Neural cell (in vitro differentiated cells): Measurements from ENCODE around the gene MAG. TPM values are rescaled to one million over a fixed set of nuclear protein-coding genes. Genes with fewer than 3 reads are reported as not detected.

Source experiments
- H2AFZ ChIP-seq: fragments of 200-600, 300-800 bp; sonication (generic), shearing (Covaris generic); 2 replicates; pipeline ENCODE4 v1.6.0; 2014; ENCODE audit warnings: low read depth, mild to moderate bottlenecking, antibody characterized with exemption, low read length, moderate library complexity
- H3F3A ChIP-seq: fragments of 200-600 bp; shearing (Covaris generic); 2 replicates; pipeline ENCODE4 v1.6.1; 2016; ENCODE audit warnings: mild to moderate bottlenecking, moderate library complexity, mixed read lengths, antibody characterized with exemption, low read length; ENCODE audit not compliant: insufficient read depth, poor library complexity, severe bottlenecking
- H3K27ac ChIP-seq: fragments of 200-600, 300-800 bp; sonication (generic), shearing (Covaris generic); 2 replicates; pipeline ENCODE4 v1.5.1; 2014; ENCODE audit warnings: mild to moderate bottlenecking, low read length, moderate library complexity
- H3K27me3 ChIP-seq: fragments of 300-800, 200-600 bp; sonication (generic), shearing (Covaris generic); 2 replicates; pipeline ENCODE4 v1.6.0; 2014; ENCODE audit warnings: mild to moderate bottlenecking, low read depth, low read length, moderate library complexity; ENCODE audit not compliant: insufficient read depth
- H3K36me3 ChIP-seq: fragments of 300-800, 200-600 bp; sonication (generic), shearing (Covaris generic); 2 replicates; pipeline ENCODE4 v1.5.1; 2014; ENCODE audit warnings: mild to moderate bottlenecking, antibody characterized with exemption, low read length, moderate library complexity; ENCODE audit not compliant: insufficient read depth
- H3K4me2 ChIP-seq: fragments of 300-800, 200-600 bp; sonication (generic), shearing (Covaris generic); 2 replicates; pipeline ENCODE4 v1.6.0; 2014; ENCODE audit warnings: mild to moderate bottlenecking, low read length
- H3K4me3 ChIP-seq: fragments of 300-800, 200-600 bp; sonication (generic), shearing (Covaris generic); 2 replicates; pipeline ENCODE4 v1.5.1; 2014; ENCODE audit warnings: mild to moderate bottlenecking, low read length, moderate library complexity
- H3K79me2 ChIP-seq: fragments of 200-600 bp; shearing (Covaris generic); replicated peaks from 2 replicates; pipeline ENCODE4 v1.6.0; 2014; ENCODE audit warnings: mild to moderate bottlenecking, low read length, moderate library complexity; ENCODE audit not compliant: insufficient read depth
- H3K9ac ChIP-seq: fragments of 300-800, 200-600 bp; sonication (generic), shearing (Covaris generic); 2 replicates; pipeline ENCODE4 v1.6.1; 2016; ENCODE audit warnings: mild to moderate bottlenecking, low read length, mixed read lengths
- H3K9me2 ChIP-seq: fragments of 200-600 bp; shearing (Covaris generic); 2 replicates; pipeline ENCODE4 v1.6.1; 2016; ENCODE audit warnings: mild to moderate bottlenecking, low read length, mixed read lengths; ENCODE audit not compliant: insufficient read depth
- H3K9me3 ChIP-seq: fragments of 200-600, 300-800 bp; sonication (generic), shearing (Covaris generic); 2 replicates; pipeline ENCODE4 v1.6.1; 2016; ENCODE audit warnings: mild to moderate bottlenecking, mixed run types, low read length, moderate library complexity, mixed read lengths
- H4K20me1 ChIP-seq: fragments of 200-600 bp; shearing (Covaris generic); 2 replicates; pipeline ENCODE4 v1.6.1; 2016; ENCODE audit warnings: mild to moderate bottlenecking, mixed run types; ENCODE audit not compliant: insufficient read depth
- EP300 ChIP-seq: fragments of 450-650 bp; conservative IDR thresholded peaks from 2 replicates; pipeline ENCODE4 v1.6.1; 2014; ENCODE audit warnings: antibody characterized with exemption, mild to moderate bottlenecking, moderate library complexity; ENCODE audit not compliant: poor library complexity, severe bottlenecking
- EZH2 ChIP-seq: fragments of 200-600, 300-800 bp; shearing (Covaris generic), sonication (generic); IDR thresholded peaks from 2 replicates; pipeline ENCODE4 v1.6.1; 2014; ENCODE audit warnings: antibody characterized with exemption, low read length, borderline replicate concordance, mild to moderate bottlenecking; ENCODE audit not compliant: insufficient read depth, poor library complexity, severe bottlenecking
- MXI1 ChIP-seq: fragments of 450-650 bp; conservative IDR thresholded peaks from 2 replicates; pipeline ENCODE4 v1.6.1; 2014; ENCODE audit warnings: antibody characterized with exemption, mild to moderate bottlenecking; ENCODE audit not compliant: poor library complexity, severe bottlenecking
- POLR2AphosphoS5 ChIP-seq: IDR thresholded peaks from 2 replicates; pipeline ENCODE4 v1.6.1; 2012
- RAD21 ChIP-seq: fragments of 450-650 bp; conservative IDR thresholded peaks from 2 replicates; pipeline ENCODE4 v1.6.1; 2014; ENCODE audit warnings: antibody characterized with exemption, mild to moderate bottlenecking, moderate library complexity
- SMC3 ChIP-seq: fragments of 450-650 bp; conservative IDR thresholded peaks from 2 replicates; pipeline ENCODE4 v1.6.1; 2014; ENCODE audit warnings: antibody characterized with exemption, mild to moderate bottlenecking, moderate library complexity; ENCODE audit not compliant: poor library complexity
- TAF1 ChIP-seq: IDR thresholded peaks from 2 replicates; pipeline ENCODE4 v1.6.1; 2012; ENCODE audit warnings: low read depth
- polyA plus RNA-seq: library from polyadenylated mRNA; depleted of rRNA; stranded (reverse); fragments of >200 nt; gene quantifications from 2 replicates; pipeline ENCODE4 v1.2.3, GENCODE V29; 2014
- TF ChIP-seq, protein P1 (sequence below): IDR thresholded peaks from 2 replicates; pipeline ENCODE4 v1.6.1; 2012; ENCODE audit warnings: borderline replicate concordance
- TF ChIP-seq, protein P2 (sequence below): fragments of 450-650 bp; IDR thresholded peaks from 2 replicates; pipeline ENCODE4 v1.5.1; 2014; ENCODE audit warnings: antibody characterized with exemption, mild to moderate bottlenecking, moderate library complexity; ENCODE audit not compliant: poor library complexity, severe bottlenecking

The MAG gene
- polyA plus RNA-seq, 1 donor from 2014 or later, result not detected

DNA sequence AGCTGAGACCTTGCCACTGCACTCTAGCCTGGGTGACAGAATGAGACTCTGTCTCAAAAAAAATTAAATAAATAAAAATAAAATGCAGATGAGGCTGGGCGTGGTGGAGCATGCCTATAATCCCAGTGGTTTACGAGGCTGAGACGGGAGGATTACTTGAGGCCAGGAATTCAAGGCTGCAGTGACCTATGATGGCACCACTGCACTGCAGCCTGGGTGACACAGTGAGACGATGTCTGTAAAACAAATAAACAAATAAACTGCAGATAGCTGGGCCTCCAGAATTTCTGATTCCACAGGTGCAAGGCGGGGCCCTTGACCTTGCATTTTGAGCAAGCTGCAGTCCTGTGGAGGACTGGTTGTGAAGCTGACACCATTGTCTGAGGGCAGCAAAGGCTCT is 3.1 kb upstream of the MAG start:
- Histone ChIP-seq H4K20me1 (no peaks in the 10 kb centered on the region), H3K9ac (no peak overlapping the region), H3K4me2 (no peak overlapping the region), H3F3A (no peaks in the 10 kb centered on the region), H3K27me3 (no peaks in the 10 kb centered on the region), H2AFZ (no peak overlapping the region), H3K4me3 (no peak overlapping the region), H3K36me3 (no peaks in the 10 kb centered on the region), H3K27ac (no peak overlapping the region), H3K9me3 (no peaks in the 10 kb centered on the region), H3K79me2 (no peaks in the 10 kb centered on the region), H3K9me2 (no peaks in the 10 kb centered on the region)
- TF ChIP-seq, protein P1, sequence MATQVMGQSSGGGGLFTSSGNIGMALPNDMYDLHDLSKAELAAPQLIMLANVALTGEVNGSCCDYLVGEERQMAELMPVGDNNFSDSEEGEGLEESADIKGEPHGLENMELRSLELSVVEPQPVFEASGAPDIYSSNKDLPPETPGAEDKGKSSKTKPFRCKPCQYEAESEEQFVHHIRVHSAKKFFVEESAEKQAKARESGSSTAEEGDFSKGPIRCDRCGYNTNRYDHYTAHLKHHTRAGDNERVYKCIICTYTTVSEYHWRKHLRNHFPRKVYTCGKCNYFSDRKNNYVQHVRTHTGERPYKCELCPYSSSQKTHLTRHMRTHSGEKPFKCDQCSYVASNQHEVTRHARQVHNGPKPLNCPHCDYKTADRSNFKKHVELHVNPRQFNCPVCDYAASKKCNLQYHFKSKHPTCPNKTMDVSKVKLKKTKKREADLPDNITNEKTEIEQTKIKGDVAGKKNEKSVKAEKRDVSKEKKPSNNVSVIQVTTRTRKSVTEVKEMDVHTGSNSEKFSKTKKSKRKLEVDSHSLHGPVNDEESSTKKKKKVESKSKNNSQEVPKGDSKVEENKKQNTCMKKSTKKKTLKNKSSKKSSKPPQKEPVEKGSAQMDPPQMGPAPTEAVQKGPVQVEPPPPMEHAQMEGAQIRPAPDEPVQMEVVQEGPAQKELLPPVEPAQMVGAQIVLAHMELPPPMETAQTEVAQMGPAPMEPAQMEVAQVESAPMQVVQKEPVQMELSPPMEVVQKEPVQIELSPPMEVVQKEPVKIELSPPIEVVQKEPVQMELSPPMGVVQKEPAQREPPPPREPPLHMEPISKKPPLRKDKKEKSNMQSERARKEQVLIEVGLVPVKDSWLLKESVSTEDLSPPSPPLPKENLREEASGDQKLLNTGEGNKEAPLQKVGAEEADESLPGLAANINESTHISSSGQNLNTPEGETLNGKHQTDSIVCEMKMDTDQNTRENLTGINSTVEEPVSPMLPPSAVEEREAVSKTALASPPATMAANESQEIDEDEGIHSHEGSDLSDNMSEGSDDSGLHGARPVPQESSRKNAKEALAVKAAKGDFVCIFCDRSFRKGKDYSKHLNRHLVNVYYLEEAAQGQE, result no peak
- no peak for TF ChIP-seq EP300

DNA sequence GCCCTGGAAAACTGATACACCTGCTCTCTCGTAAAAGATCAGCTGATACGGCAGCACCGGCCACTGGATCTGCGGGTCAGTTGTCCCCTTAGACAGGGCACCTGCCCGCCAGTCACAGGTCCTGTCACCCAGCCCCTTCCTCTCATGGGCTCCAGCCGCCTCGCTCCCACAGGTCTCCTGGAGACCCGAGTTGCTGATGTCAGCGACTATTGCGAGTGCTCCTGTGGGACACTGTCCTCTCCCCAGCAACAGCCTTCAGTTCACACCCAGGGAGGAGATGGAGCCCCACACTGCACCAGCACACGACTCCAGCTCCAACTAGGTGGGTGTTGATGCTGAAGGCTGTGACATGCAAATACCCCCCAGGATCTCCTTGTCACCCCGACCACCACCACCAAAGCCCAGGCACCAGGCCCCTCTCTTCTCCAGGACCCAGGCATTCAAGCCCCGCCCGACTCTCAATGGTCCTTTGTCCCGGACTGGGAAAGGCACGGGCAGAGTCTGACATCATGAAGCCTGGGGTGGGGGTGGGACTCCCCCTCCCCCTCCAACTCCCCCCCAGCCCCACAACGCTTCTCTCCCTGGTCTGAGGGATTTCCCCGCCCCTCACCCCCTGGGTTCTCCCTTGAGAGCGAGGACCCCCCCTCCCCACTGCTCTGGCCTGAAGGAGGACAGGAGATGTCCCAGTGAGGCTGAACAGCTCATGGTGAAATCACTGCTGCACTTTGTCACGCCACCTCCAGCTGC is 1.4 kb upstream of the MAG start:
- no peak overlapping the region for H2AFZ ChIP-seq
- no peak overlapping the region for H3K4me2 ChIP-seq
- no peaks in the 10 kb centered on the region for H3K9me2 ChIP-seq
- H3K9ac ChIP-seq, result no peak overlapping the region
- H3F3A ChIP-seq, result no peaks in the 10 kb centered on the region
- no peaks in the 10 kb centered on the region for H3K79me2 ChIP-seq
- H3K4me3 ChIP-seq, result no peak overlapping the region
- no peaks in the 10 kb centered on the region for H3K27me3 ChIP-seq
- no peaks in the 10 kb centered on the region for H4K20me1 ChIP-seq
- H3K9me3 ChIP-seq, result no peaks in the 10 kb centered on the region
- TF ChIP-seq SMC3 (no peak), TAF1 (no peak), POLR2AphosphoS5 (no peak), RAD21 (no peak), EP300 (no peak), MXI1 (no peak), EZH2 (no peak)
- TF ChIP-seq, protein P1, result no peak
- TF ChIP-seq, protein P2, sequence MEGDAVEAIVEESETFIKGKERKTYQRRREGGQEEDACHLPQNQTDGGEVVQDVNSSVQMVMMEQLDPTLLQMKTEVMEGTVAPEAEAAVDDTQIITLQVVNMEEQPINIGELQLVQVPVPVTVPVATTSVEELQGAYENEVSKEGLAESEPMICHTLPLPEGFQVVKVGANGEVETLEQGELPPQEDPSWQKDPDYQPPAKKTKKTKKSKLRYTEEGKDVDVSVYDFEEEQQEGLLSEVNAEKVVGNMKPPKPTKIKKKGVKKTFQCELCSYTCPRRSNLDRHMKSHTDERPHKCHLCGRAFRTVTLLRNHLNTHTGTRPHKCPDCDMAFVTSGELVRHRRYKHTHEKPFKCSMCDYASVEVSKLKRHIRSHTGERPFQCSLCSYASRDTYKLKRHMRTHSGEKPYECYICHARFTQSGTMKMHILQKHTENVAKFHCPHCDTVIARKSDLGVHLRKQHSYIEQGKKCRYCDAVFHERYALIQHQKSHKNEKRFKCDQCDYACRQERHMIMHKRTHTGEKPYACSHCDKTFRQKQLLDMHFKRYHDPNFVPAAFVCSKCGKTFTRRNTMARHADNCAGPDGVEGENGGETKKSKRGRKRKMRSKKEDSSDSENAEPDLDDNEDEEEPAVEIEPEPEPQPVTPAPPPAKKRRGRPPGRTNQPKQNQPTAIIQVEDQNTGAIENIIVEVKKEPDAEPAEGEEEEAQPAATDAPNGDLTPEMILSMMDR, result no peak
- no peaks in the 10 kb centered on the region for H3K36me3 ChIP-seq
- H3K27ac ChIP-seq, result no peak overlapping the region
